CD4-positive, alpha-beta T cell treated with Interleukin-15 for 4 hours (primary cell): ENCODE results near the gene THADA.
"Not testable (repeated sequence)": the region's sequence is repeated elsewhere in the genome, so short reads cannot be mapped to it uniquely, and the experiment has no call there.

Experiments
- DNase-seq: peaks from one replicate; pipeline ENCODE4 v3.0.0-alpha.2; 2020; ENCODE audit warnings: low spot score

Gene THADA

DNA sequence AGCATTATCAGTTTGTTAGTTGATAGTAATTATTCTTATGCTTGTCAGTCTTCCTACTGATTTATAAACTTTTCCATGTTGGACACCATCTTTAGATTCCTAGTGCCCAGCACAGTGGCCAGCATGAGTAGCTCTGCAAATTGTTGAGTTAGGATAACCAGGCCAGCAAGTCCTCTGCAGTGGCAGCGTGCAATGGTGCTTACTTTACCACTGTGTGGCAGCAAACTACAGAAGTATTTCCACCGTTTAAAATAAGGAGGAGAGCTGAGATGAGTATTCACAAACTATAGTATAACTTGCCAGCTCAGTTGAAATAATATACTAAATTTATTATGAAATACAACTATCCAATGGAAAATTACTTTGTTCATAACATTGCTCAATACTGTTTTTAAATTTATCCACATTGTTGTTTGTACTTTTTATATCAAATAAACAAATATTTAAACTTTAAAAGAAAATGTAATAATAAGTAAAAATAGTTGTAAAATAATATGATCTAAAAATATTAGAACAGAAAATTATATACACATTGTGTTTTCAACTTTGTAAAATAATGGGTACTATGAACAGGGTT lies 9.3 kb upstream of the THADA start:
- peak; percentile 12 for DNase-seq

DNA sequence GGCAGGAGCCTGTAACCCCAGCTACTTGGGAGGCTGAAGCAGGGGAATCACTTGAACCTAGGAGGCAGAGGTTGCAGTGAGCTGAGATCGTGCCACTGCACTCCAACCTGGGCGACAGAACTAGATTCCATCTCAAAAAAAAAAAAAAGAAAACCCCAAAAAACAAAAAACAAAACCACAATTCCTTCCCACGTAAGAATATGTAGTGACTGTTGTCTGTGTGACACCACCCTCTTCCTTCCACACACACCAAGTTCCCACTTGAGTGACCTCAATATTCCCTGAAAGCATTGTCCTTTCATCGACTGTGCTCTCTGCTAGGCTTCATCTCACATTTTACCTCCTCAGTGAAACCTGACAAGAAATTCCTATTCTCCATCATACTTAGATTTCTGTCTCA lies 8.8 kb upstream of the THADA start:
- no peak for DNase-seq

DNA sequence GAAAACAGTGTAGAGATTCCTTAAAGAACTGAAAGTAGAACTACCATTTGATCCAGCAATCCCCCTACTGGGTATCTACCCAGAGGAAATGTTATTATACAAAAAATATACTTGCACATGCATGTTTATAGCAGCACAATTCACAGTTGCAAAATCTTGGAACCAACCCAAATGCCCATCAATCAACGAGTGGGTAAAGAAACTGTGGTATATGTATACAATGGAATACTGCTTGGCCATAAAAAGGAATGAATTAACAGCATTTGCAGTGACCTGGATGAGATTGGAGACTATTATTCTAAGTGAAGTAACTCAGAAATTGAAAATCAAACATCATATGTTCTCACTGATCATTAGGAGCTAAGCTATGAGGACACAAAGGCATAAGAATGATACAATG lies 4.8 kb upstream of the THADA start:
- not testable (repeated sequence) for DNase-seq

DNA sequence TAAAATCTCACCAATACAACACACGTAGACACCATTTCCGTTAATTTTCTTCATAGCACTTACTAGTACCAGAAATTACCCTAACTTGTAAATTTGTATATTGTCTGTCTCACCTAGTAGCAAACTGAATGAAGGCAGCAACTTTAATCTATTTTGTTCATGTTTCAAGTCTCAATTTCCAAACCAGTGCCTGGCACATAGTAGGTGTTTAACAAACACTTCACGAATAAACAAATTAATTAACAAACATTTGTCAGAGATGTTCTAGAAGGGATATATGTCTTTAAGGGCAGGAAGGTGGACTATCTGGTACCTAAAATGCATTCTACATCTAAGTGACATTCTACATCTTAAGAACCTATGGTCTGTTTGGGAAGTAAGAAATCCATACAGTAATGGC lies 963 bp downstream of the THADA start:
- DNase-seq: no peak

DNA sequence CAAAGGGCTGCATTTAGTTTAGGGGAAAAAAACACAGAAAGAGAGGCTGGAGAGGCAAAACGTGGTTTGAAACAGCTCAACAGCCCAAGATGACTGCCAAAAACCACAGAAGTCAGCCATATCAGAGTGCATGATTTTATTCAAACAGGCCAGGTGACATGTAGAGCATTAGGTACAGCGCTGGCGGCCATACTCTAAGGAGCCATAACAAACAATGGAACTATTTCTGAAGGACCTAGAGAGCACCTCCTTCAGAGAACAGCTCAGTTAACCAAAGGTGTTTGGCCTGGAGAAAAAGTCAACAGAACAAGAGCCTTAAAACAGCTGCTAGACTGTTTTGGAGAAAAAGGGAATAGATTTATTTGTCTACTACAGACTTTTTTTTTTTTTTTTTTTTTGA lies 2.6 kb downstream of the THADA start:
- DNase-seq: no peak

- DNase-seq: no peak
Measured at GRCh38 chr2:43592443-43592842, 3.4 kb downstream of the THADA start.

- DNase-seq: no peak
Measured at GRCh38 chr2:43585708-43586107, 10.1 kb downstream of the THADA start.

GRCh38 chr2:43579275-43579981 lies 16.4 kb downstream of the THADA start:
- DNase-seq: no peak

- DNase-seq: peak; percentile 36
Measured at GRCh38 chr2:43576981-43577892, 18.6 kb downstream of the THADA start.

GRCh38 chr2:43572244-43572643 lies 23.6 kb downstream of the THADA start:
- DNase-seq: no peak

DNA sequence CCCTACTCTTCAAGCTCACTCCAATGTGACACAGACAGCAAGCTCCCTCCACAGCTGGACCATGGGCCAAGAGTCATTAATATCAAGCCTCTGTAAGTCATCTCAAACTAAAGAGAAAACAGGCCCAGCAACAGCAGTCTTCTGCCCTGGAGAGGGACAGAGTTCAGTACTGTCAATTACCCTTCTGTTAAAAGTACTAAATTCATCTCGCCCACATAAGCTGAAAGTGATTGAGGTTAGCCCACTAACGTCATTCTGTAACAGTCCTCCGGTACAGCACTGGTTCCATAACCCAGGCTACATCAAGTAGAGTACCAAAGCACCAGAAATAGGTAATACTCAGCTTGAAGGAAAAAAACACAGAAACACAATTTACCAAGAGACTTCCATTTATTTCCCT lies 25.9 kb downstream of the THADA start:
- no peak for DNase-seq

- DNase-seq: no peak
Measured at GRCh38 chr2:43568228-43568627, 27.6 kb downstream of the THADA start.

GRCh38 chr2:43566461-43566729 lies 29.4 kb downstream of the THADA start:
- DNase-seq: no peak

DNA sequence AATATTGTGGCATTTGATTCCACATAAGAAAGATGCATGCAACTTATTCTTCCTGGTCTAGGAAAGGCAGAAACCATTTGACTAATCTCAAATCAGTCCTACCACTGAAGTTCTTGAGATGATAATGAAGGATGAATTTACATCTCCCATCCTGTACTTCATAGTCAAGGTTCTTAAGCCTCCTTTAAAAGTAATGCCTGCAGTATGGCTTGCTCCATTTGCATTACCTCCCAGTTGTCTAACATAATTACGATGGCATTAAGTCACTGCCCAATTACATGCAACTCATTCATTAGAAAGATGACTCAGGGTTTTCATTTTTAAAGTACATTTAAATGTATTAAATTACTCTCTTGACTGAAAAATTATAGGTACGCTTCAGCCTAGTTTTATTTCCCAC lies 32.2 kb downstream of the THADA start:
- DNase-seq: no peak

- no peak for DNase-seq
Measured at GRCh38 chr2:43560231-43560547, 35.6 kb downstream of the THADA start.

DNA sequence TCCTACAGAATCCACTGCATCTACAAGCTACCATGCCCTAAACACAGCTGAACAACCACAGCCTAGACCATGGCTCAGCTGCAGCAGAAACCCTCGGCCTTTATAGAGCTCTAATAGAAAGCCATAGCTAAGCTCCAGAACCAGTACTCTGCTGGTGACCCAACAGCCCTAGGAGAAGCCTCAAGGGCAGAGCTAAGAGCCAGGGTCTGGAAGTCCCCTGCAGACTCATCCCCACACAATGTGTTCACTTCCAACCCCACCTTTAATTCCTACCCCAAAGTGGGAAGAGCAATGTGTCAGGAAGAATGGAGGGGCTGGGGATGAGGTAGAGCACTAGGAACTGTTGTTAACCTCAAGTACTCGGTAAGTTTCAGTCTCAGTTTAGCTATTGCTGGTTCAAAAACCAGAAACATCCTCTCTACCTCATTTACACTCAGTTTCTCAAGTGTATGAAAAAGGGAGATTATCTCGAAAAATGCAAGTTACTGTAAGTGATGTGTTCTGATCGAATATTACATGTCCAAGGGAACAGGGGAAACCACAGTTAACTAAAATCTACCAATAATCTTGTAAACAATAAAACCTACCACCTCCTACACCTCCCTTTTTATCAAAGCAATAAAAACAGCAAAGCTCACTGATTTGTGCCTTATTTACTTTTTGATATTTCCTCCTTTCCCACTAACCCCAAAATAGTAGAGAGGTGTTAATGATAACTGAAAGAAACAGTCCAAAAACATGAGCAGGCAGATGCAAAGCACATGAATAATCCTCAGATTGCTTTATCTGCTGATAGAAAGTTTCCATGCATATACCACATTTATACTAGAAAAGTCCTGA lies 36.2 kb downstream of the THADA start:
- DNase-seq: no peak

- no peak for DNase-seq
Measured at GRCh38 chr2:43557196-43557595, 38.6 kb downstream of the THADA start.

DNA sequence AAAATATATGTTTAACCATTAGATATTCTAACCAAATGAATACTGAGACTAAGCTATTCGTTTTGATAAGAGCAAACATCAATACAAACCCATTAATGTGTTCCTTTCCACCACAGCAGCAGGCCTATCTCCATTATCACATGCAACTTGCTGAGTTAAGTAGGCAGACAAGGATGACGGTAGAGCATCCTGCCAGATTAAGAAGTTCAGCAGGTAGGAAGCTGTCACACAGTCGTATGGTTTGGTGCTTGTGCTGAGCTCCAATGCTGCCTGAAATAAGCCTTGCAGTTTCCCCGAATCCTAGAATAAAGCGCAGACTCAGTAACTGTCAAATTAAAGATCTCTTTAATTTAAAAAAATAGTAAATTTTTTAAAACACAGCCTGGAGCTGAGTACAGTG lies 39.6 kb downstream of the THADA start:
- no peak for DNase-seq

DNA sequence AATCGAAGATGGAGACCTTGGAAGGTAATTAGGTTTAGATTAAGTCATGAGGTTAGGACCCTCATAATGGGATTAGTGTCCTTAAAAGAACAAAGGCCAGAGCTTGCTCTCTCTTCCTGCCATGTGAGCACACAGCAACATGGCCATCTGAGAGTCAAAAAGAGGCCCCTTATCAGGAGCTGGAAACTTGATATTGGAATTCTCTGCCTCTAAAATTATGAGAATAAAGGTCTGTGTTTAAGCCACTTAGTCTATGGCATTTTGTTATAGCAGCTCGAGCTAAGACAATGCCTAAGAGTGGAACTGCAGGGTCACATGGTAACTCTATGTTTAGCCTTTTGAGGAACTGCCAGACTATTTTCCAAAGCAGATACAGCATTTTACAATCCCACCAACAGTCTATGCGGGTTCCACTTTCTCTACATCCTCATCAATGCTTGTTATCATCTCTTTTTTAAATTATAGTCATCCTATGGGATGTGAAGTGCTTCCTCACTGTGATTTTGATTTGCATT lies 42.4 kb downstream of the THADA start:
- no peak for DNase-seq

- DNase-seq: no peak
Measured at GRCh38 chr2:43551990-43552389, 43.8 kb downstream of the THADA start.

DNA sequence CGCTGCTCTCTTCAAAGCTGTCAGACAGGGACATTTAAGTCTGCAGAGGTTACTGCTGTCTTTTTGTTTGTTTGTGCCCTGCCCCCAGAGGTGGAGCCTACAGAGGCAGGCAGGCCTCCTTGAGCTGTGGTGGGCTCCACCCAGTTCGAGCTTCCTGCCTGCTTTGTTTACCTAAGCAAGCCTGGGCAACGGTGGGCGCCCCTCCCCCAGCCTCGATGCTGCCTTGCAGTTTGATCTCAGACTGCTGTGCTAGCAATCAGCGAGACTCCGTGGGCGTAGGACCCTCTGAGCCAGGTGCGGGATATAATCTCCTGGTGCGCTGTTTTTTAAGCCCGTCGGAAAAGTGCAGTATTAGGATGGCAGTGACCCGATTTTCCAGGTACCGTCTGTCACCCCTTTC lies 47.5 kb downstream of the THADA start:
- not testable (repeated sequence) for DNase-seq

- DNase-seq: peak; percentile 33
Measured at GRCh38 chr2:43542285-43542933, 53.4 kb downstream of the THADA start.
